HL-60/S4 treated with retinoic acid at 250 ng/mL for 4 days and 3 days (cell line): ENCODE measurements around the gene UBN2.

Source experiments
- in situ Hi-C: fragments of 300-500 bp; cut with MboI; formaldehyde crosslinking; loops from 2 replicates; pipeline ENCODE4 v1.7.0; 2022; ENCODE audit warnings: low sequenced_read_pairs

UBN2 gene

GRCh38 chr7:139341776-139342226 lies 110.8 kb downstream of the UBN2 start:
- in situ Hi-C loops = no loop called here

DNA sequence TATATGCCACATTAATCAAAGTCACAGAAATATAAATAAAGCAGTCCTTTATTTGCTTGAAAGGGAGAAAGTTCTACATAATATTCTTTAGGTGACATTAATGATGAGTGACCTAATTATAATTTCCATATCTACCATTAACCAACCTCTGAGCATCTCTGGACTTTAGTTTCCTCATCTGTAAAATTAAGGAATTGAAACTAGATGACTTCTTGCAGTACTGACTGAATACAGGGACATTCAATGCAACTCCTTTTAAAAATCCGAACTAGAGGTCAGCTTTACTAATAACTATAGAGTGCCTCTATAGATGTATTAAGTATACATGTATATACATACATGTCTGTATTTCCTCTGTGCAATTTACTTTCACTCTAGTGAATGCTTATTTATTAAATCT lies 114.0 kb downstream of the UBN2 start:
- in situ Hi-C loops = no loop called here

DNA sequence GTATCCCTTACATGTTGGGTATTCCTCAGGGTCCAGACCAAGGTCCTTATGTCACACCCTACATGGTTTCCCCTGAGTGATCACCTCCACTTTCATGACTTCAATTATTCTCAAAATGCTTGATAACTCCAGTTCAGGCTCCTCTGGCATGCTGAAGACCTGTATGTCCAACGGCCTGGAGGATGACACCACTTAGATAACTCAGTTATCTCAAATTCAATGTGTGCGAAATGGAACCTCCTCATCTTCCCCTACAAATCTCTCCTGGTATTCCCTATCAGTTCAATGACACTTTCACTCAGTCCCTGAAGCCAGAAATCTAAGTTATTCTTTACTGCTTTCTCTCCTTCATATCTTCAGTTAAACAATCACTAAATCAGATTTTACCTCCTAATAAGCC lies 120.0 kb downstream of the UBN2 start:
- in situ Hi-C loops = no loop called here

GRCh38 chr7:139354729-139355128 lies 123.7 kb downstream of the UBN2 start:
- in situ Hi-C loops = no loop called here

DNA sequence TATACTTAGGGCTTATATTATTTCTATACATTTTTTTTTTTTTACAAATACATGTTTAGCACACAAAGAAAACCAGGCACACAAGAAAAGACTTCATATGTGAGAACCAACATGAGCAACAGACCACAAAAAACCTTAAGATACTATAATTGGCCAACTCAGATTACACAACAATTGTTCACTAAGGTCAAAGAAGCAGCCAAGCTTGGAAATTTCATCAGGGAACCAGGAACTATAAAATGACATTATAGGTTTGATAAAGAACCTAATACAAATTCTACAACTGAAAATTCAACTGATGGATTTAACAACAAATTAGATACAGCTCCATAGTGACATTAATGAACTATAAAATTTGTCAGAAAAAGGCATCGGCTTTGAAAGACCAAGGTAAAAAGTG lies 124.3 kb downstream of the UBN2 start:
- in situ Hi-C loops = no loop called here
